GM12873 (cell line): ENCODE measurements around the gene RBMS3.

Source experiments
- TF ChIP-seq, protein P1 (sequence below): IDR thresholded peaks from 2 replicates; pipeline ENCODE4 v1.5.1; 2012; ENCODE audit warnings: low read depth, mild to moderate bottlenecking, moderate library complexity, low read length, control low read depth; ENCODE audit not compliant: insufficient read depth; ENCODE audit errors: missing control alignments

RBMS3 gene

DNA sequence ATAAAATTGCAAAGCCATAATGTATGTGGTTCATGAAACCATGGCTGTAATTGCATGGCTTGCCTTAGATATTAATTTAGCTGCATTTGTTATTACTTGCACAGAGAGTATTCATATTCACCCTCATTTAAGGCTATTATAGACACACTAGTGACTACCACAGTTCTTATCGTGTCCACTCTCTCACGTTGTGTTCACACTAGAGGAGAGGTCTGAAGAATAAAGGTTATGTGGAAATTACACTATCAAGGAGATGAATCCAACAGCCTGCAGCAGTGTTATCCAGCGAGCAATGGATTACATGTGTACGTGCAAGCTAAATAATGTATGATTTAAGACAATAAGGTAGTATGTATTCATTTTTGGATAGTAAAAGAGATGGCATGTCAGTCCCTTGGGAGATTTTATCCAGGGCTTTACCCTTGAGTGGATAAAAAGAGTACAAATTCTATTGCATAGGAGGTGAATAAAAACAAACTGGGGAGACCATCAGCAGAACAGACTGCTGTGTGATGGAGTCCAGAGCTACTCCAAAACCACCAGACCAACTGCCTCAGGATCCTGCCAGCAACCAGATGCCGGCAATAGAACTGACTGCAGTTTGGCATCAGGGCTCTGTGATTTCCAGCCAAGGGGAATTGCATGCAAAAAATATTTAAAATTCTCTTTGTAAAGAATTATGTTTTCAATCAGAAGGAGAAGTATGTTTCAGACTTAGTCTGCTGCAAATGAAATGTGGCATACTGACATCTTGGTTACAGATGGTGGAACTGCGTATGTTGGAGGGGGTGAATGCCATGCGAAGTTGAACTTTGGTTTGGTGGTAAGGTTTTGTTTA is 146.6 kb downstream of the RBMS3 start:
- TF ChIP-seq, protein P1, sequence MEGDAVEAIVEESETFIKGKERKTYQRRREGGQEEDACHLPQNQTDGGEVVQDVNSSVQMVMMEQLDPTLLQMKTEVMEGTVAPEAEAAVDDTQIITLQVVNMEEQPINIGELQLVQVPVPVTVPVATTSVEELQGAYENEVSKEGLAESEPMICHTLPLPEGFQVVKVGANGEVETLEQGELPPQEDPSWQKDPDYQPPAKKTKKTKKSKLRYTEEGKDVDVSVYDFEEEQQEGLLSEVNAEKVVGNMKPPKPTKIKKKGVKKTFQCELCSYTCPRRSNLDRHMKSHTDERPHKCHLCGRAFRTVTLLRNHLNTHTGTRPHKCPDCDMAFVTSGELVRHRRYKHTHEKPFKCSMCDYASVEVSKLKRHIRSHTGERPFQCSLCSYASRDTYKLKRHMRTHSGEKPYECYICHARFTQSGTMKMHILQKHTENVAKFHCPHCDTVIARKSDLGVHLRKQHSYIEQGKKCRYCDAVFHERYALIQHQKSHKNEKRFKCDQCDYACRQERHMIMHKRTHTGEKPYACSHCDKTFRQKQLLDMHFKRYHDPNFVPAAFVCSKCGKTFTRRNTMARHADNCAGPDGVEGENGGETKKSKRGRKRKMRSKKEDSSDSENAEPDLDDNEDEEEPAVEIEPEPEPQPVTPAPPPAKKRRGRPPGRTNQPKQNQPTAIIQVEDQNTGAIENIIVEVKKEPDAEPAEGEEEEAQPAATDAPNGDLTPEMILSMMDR = no peak

DNA sequence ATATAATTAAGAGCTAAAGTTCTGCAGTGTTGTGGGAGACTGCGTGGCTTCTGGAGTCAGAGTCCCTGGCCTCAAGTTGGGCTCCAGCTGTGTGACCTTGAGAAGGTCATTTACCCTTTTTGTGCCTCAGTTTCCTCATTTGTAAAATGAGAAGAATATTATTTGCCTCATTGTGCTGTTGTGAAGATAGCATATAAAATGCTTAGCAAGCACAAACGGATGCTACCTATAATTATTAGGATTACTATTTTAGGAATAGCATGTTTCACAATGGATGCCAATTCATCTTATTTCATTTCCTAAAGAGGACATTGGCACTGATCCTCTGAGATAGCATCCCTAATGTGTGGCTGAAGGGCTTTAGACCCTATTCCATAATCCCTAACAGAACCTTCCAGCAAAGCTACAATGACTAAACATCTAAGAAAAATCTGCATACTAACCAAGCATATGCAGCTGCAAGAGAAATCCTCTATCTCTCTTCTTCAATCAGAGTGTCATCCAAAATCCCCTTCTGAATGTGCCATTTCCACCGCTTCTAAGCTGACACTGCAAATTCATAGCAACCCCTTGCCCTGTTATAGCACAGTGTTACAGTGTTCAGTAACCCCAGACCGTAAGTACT is 148.3 kb downstream of the RBMS3 start:
- TF ChIP-seq, protein P1 = no peak

DNA sequence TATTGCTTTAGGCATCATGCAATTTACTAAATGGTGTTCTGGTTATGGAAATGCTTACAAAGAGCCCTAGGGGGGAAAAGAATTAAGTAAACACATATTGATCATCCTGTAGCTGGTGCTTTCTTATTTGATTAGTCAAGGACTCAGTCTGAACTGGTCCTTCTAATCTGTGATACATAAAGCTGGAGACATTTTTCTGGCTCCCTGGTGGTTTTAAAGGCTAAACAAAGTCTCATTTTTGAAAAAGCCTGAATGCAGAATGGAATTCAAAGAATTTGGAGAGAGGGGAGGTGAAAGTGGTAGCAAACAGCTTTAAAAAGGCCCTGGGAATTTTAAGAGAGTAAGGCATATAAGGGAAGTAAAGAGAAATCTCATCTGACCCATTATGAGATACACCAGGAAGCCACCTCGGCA is 149.7 kb downstream of the RBMS3 start:
- TF ChIP-seq, protein P1 = no peak

DNA sequence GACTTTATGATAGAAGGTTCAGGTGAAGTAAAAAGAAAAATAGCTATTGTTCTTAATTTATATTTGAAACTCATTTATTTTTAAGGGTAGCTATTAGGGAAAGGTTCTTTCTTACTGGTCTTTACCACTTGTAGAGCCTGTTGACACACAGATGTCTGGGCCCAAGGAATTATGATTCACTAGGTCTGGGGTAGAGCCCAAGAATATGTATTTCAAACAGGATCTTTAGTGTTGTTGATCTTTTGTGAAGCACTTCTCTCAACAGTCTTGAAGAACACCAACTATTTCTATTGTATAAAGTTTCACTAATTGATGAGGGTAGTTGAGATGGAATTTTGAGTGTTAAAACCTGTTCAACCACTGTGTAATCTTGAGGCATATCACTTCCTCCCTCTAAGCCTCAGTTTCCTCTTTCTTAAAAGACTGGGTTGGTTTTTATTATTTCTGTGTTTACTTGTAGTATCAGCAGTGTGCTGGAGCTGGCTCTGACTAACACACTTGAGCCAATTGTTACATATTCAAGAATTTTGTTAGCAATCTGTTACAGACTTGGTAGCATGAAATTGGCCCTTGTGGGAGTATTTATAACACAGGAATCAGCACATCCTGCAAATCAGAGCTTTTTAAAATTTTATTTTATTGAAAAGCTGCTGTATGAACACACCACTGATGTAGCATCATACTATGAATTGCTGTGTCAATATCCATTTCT is 155.9 kb downstream of the RBMS3 start:
- TF ChIP-seq, protein P1 = no peak

DNA sequence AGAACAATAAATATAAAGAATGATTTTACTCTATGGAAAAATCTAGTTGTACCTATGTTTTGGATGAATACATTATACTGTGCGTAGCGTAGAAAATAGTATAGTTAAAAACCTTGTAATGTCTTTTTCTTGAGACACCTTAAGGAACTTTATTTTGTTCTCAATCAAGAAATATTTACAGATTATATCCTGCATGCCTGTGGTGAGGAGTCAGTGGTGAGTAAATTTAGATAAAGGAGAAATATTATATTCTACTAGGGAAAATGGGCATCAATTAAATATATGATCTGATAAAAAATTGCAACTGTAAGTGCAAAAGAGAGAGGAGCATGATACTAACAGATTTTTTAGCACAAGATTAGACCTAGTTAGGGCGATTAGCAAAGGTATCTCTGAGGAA is 157.7 kb downstream of the RBMS3 start:
- TF ChIP-seq, protein P1 = no peak

DNA sequence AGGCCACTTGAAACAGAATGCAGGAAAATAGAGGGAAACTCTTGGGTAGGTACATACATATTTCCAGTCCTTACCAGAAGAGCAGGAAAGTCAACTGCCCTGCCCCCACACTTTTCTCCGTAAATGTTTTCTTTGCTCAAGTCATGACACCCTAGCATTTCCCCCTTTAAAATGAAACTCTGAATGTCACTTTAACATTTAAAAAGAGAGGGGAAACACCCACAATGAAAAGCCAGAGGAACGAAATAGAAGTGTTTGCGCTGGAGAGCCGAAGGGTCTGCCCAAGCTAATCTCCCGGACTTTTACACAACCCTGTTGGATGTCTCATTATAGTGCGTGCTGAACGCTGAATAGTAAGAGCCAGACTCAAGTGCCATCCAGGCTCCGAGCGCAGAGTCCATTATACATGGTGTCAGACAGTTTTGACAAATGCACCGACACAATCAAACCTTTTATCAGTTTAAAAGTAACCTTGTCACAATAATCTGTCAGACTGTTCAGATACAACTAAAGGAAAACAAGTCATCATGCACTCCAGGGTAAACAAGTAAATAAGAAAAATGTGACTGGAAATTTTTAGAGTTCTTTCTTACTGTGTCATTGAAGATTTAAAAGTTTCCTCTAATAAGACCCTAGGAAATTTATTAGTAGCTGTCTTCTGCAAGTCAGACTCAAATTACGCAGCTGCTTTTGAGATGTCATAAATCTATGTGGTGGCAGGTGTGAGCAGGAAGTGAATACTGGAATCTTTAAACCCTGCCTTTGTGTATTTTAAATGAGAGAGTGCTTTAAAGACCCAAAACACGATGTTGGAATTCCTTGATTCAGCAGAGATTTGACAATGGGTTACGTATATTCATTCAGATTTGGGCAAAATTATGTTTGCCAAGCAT is 159.8 kb downstream of the RBMS3 start:
- TF ChIP-seq, protein P1 = no peak
